Tibial nerve (tissue), 4 donors: ENCODE measurements around the gene USP46.

Source experiments
- CTCF ChIP-seq, 5 experiments: fragments of 200-600 bp in 3 of 5; fragments of 450-650 bp in 2 of 5; sonication (generic) in 3 of 5; IDR thresholded peaks; one replicate each; pipeline ENCODE4 v1.5.1; 2016 to 2019; ENCODE audit warnings: antibody characterized with exemption in 5 of 5, mild to moderate bottlenecking in 3 of 5, moderate library complexity in 2 of 5
- EP300 ChIP-seq, 2 donors: sonication (generic); formaldehyde crosslinking; IDR thresholded peaks; one replicate each; pipeline ENCODE4 v1.6.1; 2017; ENCODE audit warnings: antibody characterized with exemption in 2 of 2, mild to moderate bottlenecking in 1 of 2
- POLR2A ChIP-seq, 2 donors: fragments of 450-650 bp; IDR thresholded peaks; one replicate each; pipeline ENCODE4 v1.6.1; 2017; ENCODE audit warnings: antibody characterized with exemption in 2 of 2, mild to moderate bottlenecking in 2 of 2, moderate library complexity in 2 of 2

GRCh38 chr4:52658641-52659000, 480 bp downstream of the USP46 start:
- TF ChIP-seq CTCF (IDR thresholded peaks at IDR 0.05) (no peak), POLR2A (IDR thresholded peaks at IDR 0.05) (no peak), EP300 (IDR thresholded peaks at IDR 0.05) (no peak)
